Prostate gland (tissue), 2 donors: ENCODE measurements around the gene SERTAD1. TPM values are rescaled to one million over a fixed set of nuclear protein-coding genes. Genes with fewer than 3 reads are reported as not detected.
"Not testable (repeated sequence)": the region's sequence is repeated elsewhere in the genome, so short reads cannot be mapped to it uniquely, and the experiment has no call there.

Experiments used
- DNase-seq: peaks from one replicate; pipeline ENCODE4 v3.0.0-alpha.2; 2019; ENCODE audit warnings: low spot score
- H3K27ac ChIP-seq, 2 donors: fragments of 200-600 bp; sonication (generic); 2 replicates each; pipeline ENCODE4 v1.5.1; 2017 to 2019
- H3K27me3 ChIP-seq: fragments of 200-600 bp; sonication (generic); replicated peaks from 2 replicates; pipeline ENCODE4 v1.5.1; 2019; ENCODE audit not compliant: insufficient read depth
- H3K36me3 ChIP-seq, 2 donors: fragments of 200-600 bp; sonication (generic); 1 replicate in 1 of 2; 2 replicates in 1 of 2; pipeline versions ENCODE4 v1.5.1 to v1.8.1; 2017 to 2019
- H3K4me1 ChIP-seq: fragments of 200-600 bp; sonication (generic); replicated peaks from 2 replicates; pipeline ENCODE4 v1.5.1; 2019
- H3K4me3 ChIP-seq, 2 donors: fragments of 200-600 bp; sonication (generic); 2 replicates each; pipeline ENCODE4 v1.5.1; 2017 to 2019
- H3K9me3 ChIP-seq: fragments of 200-600 bp; sonication (generic); 2 replicates; pipeline ENCODE4 v1.5.1; 2017
- CTCF ChIP-seq, 4 experiments: fragments of 200-600 bp in 2 of 4; fragments of 450-650 bp in 2 of 4; sonication (generic) in 2 of 4; IDR thresholded peaks; 1 replicate in 3 of 4; 2 replicates in 1 of 4; pipeline ENCODE4 v1.5.1; 2016 to 2019; ENCODE audit warnings: antibody characterized with exemption in 4 of 4, mild to moderate bottlenecking in 2 of 4, moderate library complexity in 2 of 4
- POLR2A ChIP-seq: fragments of 450-650 bp; IDR thresholded peaks from one replicate; pipeline ENCODE4 v1.6.1; 2016; ENCODE audit warnings: antibody characterized with exemption, mild to moderate bottlenecking
- POLR2AphosphoS5 ChIP-seq: sonication (generic); formaldehyde crosslinking; IDR thresholded peaks from one replicate; pipeline ENCODE4 v1.6.1; 2017; ENCODE audit warnings: antibody characterized with exemption
- WGBS: methylation state at CpG from one replicate; pipeline ENCODE4 v1.1.5; 2018; 5-methylcytosine and 5-hydroxymethylcytosine counted together
- intact Hi-C: fragments of 100-400 bp; cut with DNase I; formaldehyde crosslinking; loops from one replicate; pipeline ENCODE4 v1.14.2; 2022
- total RNA-seq, 2 donors: library from RNA; depleted of rRNA; stranded (reverse); fragments of >200 nt; gene quantifications; one replicate each; pipeline ENCODE4 v1.1.0, GENCODE V29; 2016

Gene SERTAD1
- total RNA-seq, 2 donors from 2014 or later: 15.9 to 19.5 TPM

DNA sequence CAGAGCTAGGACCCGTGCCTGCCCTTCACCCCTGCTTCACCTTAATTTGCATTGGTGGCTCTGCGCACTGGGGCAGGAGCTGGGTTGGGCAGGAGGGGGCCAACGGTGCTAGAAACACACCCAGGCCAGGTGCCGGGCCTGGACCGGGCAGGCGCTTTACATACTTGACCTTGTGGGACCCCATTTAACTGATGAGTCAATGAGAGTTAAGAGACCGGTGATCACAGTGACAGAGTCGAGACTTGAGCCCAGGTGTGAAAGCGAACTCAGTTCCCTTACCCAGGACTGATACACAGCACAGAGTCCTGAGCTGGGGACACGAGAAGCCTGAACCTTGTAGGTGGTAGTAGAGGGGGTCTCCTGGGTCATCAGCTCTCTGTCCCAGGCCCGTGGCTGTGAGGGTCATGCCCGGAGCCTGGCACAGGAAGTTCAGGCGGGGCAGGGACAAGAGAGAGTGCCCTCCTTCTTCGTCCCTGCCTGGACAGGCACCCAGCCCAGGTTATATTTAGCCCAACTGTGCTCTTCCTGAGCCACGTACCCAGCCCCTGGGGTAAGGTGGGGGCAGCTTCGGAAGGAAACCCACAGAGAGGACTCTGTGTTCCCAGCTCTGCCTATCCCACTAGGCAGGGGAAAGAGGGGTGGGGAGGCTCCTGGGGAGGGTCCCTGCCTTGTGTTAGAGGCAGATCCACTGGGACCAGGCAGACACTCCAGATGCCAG lies 14.5 kb downstream of the SERTAD1 start:
- Histone ChIP-seq H3K4me1 (no peaks in the 10 kb centered on the region), H3K27me3 (no peaks in the 10 kb centered on the region), H3K27ac (peak overlapping the region; percentile 7 to 45), H3K9me3 (no peaks in the 10 kb centered on the region), H3K4me3 (no peak overlapping the region), H3K36me3 (no peaks in the 10 kb centered on the region)
- 39% methylated on average over 16 of the region's 16 CpGs for WGBS
- DNase-seq: no peak
- TF ChIP-seq CTCF (IDR thresholded peaks at IDR 0.05) (no peak), POLR2A (peak; percentile 8), POLR2AphosphoS5 (peak; percentile 40)
- intact Hi-C loops: no loop called here

- Histone ChIP-seq H3K9me3 (no peaks in the 10 kb centered on the region), H3K4me1 (no peaks in the 10 kb centered on the region), H3K36me3 (no peaks in the 10 kb centered on the region), H3K27ac (no peak overlapping the region), H3K4me3 (no peak overlapping the region), H3K27me3 (no peaks in the 10 kb centered on the region)
- no peak for DNase-seq
- WGBS: 79% methylated on average over 9 of the region's 9 CpGs
- intact Hi-C loops: no loop called here
- TF ChIP-seq POLR2AphosphoS5 (no peak), CTCF (IDR thresholded peaks at IDR 0.05) (no peak), POLR2A (no peak)
Observed at GRCh38 chr19:40410030-40410389, 15.8 kb downstream of the SERTAD1 start.

DNA sequence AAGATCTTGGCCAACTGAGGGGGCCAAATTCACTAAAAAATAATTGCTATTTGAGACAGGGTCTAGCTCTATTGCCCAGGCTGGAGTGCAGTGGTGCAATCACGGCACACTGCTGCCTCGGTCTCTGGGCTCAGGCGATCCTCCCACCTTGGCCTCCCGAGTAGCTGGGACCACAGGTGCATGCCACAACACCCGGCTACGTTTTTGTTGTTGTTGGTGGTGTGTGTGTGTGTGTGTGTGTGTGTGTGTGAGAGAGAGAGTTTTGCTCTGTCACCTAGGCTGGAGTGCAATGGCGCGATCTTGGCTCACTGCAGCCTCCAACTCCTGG lies 17.2 kb downstream of the SERTAD1 start:
- H3K27ac ChIP-seq, H3K9me3 ChIP-seq, H3K4me1 ChIP-seq, H3K27me3 ChIP-seq, intact Hi-C loops, DNase-seq, H3K4me3 ChIP-seq, H3K36me3 ChIP-seq: not testable (repeated sequence)
- WGBS: 85% methylated on average over 8 of the region's 8 CpGs

GRCh38 chr19:40407714-40408597 lies 17.8 kb downstream of the SERTAD1 start:
- DNase-seq: no peak
- intact Hi-C loops: no loop called here
- H3K9me3 ChIP-seq: no peaks in the 10 kb centered on the region
- no peaks in the 10 kb centered on the region for H3K27me3 ChIP-seq
- no peaks in the 10 kb centered on the region for H3K36me3 ChIP-seq
- H3K27ac ChIP-seq: no peak overlapping the region
- no peak overlapping the region for H3K4me3 ChIP-seq
- WGBS: 68% methylated on average over 22 of the region's 22 CpGs
- H3K4me1 ChIP-seq: no peaks in the 10 kb centered on the region
- no peak for TF ChIP-seq CTCF (IDR thresholded peaks at IDR 0.05)
- no peak for TF ChIP-seq POLR2A
- no peak for TF ChIP-seq POLR2AphosphoS5

- H3K4me3 ChIP-seq: peak overlapping the region; percentile 42 to 50
- no peaks in the 10 kb centered on the region for H3K4me1 ChIP-seq
- peak; percentile 72 for DNase-seq
- no peaks in the 10 kb centered on the region for H3K27me3 ChIP-seq
- TF ChIP-seq POLR2AphosphoS5: no peak
- TF ChIP-seq POLR2A: peak; percentile 61
- peak in 1 of 4 experiments; percentile 2 for TF ChIP-seq CTCF (IDR thresholded peaks at IDR 0.05)
- intact Hi-C loops: no loop called here
- 1% methylated on average over 41 of the region's 41 CpGs for WGBS
- no peaks in the 10 kb centered on the region for H3K36me3 ChIP-seq
- peak overlapping the region; percentile 79 to 85 for H3K27ac ChIP-seq
- no peaks in the 10 kb centered on the region for H3K9me3 ChIP-seq
Observed at GRCh38 chr19:40403262-40403984, 22.4 kb downstream of the SERTAD1 start.
